HEK293 (cell line): Measurements from ENCODE around the gene KIF18B.

Experiments
- TF ChIP-seq, protein P1 (sequence below): fragments of 450-650 bp; formaldehyde crosslinking; IDR thresholded peaks from 2 replicates; pipeline ENCODE4 v1.5.1; 2016; ENCODE audit warnings: missing biosample characterization, missing genetic modification characterization
- TF ChIP-seq, protein P2 (sequence below): fragments of 450-650 bp; formaldehyde crosslinking; IDR thresholded peaks from 2 replicates; pipeline ENCODE4 v1.5.1; 2016; ENCODE audit warnings: missing biosample characterization, missing genetic modification characterization, borderline replicate concordance

DNA sequence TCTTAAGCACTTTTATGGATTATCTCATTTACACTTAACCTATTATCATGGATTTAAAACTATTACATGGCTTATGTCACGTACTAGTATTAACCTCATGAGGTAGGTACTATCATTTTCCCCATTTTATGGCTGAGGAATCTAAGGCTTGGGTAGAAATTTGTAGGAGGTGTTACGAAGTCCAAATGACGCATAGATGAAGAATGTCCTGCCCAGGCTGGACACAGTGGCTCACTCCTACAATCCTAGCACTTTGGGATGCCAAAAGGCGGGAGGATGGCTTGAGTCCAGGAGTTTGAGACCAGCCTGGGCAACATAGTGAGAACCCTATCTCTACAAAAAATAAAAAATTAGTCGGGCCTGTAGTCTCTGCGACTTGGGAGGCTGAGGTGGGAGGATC lies 25.4 kb upstream of the KIF18B start:
- TF ChIP-seq, protein P1, sequence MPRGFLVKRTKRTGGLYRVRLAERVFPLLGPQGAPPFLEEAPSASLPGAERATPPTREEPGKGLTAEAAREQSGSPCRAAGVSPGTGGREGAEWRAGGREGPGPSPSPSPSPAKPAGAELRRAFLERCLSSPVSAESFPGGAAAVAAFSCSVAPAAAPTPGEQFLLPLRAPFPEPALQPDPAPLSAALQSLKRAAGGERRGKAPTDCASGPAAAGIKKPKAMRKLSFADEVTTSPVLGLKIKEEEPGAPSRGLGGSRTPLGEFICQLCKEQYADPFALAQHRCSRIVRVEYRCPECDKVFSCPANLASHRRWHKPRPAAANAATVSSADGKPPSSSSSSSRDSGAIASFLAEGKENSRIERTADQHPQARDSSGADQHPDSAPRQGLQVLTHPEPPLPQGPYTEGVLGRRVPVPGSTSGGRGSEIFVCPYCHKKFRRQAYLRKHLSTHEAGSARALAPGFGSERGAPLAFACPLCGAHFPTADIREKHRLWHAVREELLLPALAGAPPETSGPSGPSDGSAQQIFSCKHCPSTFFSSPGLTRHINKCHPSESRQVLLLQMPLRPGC = no peak
- TF ChIP-seq, protein P2, sequence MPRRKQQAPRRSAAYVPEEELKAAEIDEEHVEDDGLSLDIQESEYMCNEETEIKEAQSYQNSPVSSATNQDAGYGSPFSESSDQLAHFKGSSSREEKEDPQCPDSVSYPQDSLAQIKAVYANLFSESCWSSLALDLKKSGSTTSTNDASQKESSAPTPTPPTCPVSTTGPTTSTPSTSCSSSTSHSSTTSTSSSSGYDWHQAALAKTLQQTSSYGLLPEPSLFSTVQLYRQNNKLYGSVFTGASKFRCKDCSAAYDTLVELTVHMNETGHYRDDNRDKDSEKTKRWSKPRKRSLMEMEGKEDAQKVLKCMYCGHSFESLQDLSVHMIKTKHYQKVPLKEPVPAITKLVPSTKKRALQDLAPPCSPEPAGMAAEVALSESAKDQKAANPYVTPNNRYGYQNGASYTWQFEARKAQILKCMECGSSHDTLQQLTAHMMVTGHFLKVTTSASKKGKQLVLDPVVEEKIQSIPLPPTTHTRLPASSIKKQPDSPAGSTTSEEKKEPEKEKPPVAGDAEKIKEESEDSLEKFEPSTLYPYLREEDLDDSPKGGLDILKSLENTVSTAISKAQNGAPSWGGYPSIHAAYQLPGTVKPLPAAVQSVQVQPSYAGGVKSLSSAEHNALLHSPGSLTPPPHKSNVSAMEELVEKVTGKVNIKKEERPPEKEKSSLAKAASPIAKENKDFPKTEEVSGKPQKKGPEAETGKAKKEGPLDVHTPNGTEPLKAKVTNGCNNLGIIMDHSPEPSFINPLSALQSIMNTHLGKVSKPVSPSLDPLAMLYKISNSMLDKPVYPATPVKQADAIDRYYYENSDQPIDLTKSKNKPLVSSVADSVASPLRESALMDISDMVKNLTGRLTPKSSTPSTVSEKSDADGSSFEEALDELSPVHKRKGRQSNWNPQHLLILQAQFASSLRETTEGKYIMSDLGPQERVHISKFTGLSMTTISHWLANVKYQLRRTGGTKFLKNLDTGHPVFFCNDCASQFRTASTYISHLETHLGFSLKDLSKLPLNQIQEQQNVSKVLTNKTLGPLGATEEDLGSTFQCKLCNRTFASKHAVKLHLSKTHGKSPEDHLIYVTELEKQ (tag by site-specific recombination) = no peak
